Adrenal gland (tissue), 5 donors: ENCODE measurements around the gene BMP6.

ENCODE experiments used
- CTCF ChIP-seq, 6 experiments: fragments of 450-650 bp in 4 of 6; fragments of 200-600 bp in 2 of 6; sonication (generic) in 1 of 6; IDR thresholded peaks; 1 replicate in 5 of 6; 2 replicates in 1 of 6; pipeline versions ENCODE4 v1.5.1 to v1.8.0; 2016 to 2021; ENCODE audit warnings: antibody characterized with exemption in 6 of 6, mild to moderate bottlenecking in 2 of 6, moderate library complexity in 1 of 6
- POLR2A ChIP-seq, 2 donors: fragments of 450-650 bp; IDR thresholded peaks; one replicate each; pipeline ENCODE4 v1.6.1; 2017; ENCODE audit warnings: antibody characterized with exemption in 2 of 2, mild to moderate bottlenecking in 2 of 2, moderate library complexity in 1 of 2
- donor health status: DM: no; HTN: no; CAD: no.

- TF ChIP-seq CTCF (IDR thresholded peaks at IDR 0.05) (no peak), POLR2A (IDR thresholded peaks at IDR 0.05) (no peak)
Measured at GRCh38 chr6:7868926-7869325, 143.0 kb downstream of the BMP6 start.
